ENCODE results near the gene OTOG.

DNA sequence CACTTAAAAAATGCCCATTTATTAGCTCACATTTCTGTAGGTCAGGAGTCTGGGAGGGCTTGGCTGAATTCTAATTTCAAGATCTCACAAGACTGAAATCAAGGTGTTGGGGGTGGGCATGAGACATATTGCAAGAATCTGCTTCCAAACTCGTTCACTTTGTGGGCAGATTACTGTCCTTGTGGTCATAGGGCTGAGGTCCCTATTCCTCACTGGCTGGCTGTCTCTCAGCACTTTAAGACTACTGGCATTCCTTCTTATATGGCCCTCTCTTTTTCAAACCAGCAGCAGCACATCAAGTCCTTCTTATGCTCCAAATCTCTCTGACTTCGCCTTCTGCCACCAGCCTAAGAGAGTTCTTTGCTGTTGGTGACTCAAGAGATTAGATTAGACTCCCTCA lies 144.5 kb downstream of the OTOG start:
- no peak for TF ChIP-seq ELF4 (IDR thresholded peaks at IDR 0.05)
- no peak for TF ChIP-seq SP1 (IDR thresholded peaks at IDR 0.05)
- no peak for TF ChIP-seq BHLHE40 (IDR thresholded peaks at IDR 0.05; ENCODE audit: borderline replicate concordance)
- TF ChIP-seq NFRKB (IDR thresholded peaks at IDR 0.05), result no peak
- no peak for TF ChIP-seq FOXA1 (IDR thresholded peaks at IDR 0.05)
- TF ChIP-seq TARDBP (IDR thresholded peaks at IDR 0.05), result no peak
- TF ChIP-seq LEF1 (IDR thresholded peaks at IDR 0.05; ENCODE audit: borderline replicate concordance), result no peak
- TF ChIP-seq FOXM1 (IDR thresholded peaks at IDR 0.05; ENCODE audit: borderline replicate concordance), result no peak
- TF ChIP-seq, protein P1, sequence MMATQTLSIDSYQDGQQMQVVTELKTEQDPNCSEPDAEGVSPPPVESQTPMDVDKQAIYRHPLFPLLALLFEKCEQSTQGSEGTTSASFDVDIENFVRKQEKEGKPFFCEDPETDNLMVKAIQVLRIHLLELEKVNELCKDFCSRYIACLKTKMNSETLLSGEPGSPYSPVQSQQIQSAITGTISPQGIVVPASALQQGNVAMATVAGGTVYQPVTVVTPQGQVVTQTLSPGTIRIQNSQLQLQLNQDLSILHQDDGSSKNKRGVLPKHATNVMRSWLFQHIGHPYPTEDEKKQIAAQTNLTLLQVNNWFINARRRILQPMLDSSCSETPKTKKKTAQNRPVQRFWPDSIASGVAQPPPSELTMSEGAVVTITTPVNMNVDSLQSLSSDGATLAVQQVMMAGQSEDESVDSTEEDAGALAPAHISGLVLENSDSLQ (IDR thresholded peaks at IDR 0.05), result no peak

Data from HEK293T (cell line).